Inflammatory macrophage (primary cell): ENCODE results near the gene CNTN4.
"Not testable (repeated sequence)": the region's sequence is repeated elsewhere in the genome, so short reads cannot be mapped to it uniquely, and the experiment has no call there.

ENCODE experiments used
- DNase-seq, 2 donors: peaks; one replicate each; pipeline ENCODE4 v3.0.0-alpha.2; 2020 to 2022
- total RNA-seq, 18 experiments: gene quantifications; one replicate each; lab custom pipeline; 2026; ENCODE audit warnings: mixed read lengths in 6 of 18, inconsistent platforms in 2 of 18; lab: John Stamatoyannopoulos, UW

CNTN4 gene
- 0 to 0.19 (median 0) reads per million in 18 experiments for total RNA-seq

DNA sequence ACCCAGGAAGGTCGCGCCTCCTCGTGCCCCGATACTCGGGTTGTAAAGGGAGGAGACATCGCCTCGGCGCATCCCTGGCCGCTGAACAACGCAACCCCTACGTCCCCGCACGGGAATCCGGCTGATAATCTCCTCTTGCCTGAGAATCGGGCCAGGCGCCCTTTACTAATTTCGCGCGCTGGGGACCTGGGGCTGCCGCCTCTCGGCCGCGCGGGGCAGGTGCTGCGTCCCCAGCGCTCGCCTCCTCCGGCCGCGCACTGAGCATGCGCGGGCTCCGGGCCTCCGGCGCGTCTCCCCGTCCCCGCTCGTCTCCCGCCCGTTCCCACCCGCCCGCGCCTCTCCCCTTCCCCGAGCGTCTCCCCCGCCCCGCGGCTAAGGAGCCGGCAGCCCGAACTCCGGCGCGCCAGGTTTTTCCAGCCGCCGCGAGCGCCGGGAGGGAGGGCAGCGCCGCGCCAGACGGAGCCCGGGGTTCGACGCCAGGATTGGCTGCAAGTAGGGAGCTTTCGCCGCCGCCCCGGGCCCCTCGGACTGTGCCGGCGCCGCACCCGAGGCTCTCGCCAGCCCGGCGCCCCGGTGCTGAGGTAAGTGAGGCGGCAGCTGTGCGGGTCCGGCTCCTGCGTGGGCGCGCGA is at the start of gene CNTN4:
Gene CNTN4 (plus strand): TSS at position 469 of the 630 bp plus-strand sequence.
- no peak for DNase-seq

- no peak for DNase-seq
These were observed 37.3 kb upstream of the CNTN4 start for GRCh38 chr3:2061360-2061759.

GRCh38 chr3:2071531-2071930 is 27.1 kb upstream of the CNTN4 start:
- no peak for DNase-seq

DNA sequence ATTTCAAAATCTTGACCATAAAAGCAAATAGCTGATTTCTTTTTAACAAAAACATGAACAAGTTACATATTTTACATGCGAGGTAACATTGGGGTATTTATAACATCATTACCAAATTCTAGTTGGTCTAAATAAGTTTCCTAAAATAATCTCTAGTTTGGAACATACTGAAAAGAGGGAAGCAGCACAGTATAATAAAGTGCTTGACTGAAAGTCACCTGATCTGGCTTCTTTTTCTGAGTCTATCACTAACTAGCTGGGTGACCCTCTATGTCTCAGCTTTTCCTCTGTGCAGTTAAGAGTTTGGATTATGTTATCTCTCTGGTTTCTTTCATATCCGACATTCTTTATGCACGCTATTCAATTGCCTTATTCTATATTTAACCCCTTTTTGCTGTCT is 19.8 kb upstream of the CNTN4 start:
- DNase-seq: no peak

GRCh38 chr3:2082871-2083480 is 15.7 kb upstream of the CNTN4 start:
- DNase-seq: no peak

DNA sequence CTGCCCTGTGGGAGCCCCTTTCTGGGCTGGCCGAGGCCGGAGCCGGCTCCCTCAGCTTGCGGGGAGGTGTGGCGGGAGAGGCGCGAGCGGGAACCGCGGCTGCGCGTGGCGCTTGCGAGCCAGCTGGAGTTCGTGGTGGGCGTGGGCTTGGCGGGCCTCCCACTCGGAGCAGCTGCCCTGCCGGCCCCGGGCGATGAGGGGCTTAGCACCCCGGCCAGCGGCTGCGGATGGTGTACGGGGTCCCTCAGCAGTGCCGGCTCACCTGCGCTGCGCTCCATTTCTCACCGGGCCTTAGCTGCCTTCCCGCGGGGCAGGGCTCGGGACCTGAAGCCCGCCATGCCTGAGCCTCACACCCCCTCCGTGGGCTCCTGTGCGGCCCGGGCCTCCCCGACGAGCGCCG is 15.1 kb upstream of the CNTN4 start:
- not testable (repeated sequence) for DNase-seq

GRCh38 chr3:2090095-2090911 is 8.4 kb upstream of the CNTN4 start:
- DNase-seq: no peak

- no peak for DNase-seq
These were observed 5.9 kb upstream of the CNTN4 start for GRCh38 chr3:2092758-2093157.

DNA sequence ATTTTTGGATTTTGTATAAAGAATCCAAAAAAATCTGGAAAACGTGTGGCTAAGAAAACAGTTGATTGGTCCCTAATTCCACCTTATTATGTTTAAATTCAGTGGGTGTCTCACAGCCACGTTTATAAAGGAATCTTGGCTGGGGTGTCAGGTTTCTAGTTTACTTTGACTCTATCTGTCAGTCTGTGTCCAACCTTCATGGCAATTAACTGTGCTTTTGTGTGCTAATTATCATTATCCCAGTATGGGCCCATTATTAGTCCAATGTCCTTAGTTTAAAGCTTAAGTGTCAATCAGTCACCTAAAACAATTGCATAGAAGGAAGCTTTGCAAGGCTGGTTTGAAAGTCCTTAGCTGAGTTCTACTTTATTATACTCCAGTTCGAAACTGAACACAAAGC is 3.7 kb upstream of the CNTN4 start:
- DNase-seq: no peak

DNA sequence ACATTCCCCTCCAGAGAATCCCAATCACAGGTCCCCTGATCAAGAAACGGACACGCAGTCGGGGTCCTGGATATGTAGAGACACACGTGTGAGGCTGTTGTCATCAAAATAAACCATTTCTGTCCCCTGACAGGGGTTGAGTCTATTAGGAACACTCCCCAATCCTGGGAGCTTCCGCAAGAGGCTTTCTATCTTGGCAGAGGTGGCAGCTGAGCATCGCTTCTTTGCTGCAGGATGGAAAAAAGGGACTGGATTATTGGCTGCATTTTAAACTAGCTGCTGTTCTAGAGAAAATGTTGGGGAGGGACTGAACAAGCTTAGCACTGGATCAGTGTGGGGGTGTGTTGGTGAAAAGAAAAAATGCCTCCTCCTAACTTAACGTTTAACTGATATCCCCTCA is 2.5 kb upstream of the CNTN4 start:
- no peak for DNase-seq

DNA sequence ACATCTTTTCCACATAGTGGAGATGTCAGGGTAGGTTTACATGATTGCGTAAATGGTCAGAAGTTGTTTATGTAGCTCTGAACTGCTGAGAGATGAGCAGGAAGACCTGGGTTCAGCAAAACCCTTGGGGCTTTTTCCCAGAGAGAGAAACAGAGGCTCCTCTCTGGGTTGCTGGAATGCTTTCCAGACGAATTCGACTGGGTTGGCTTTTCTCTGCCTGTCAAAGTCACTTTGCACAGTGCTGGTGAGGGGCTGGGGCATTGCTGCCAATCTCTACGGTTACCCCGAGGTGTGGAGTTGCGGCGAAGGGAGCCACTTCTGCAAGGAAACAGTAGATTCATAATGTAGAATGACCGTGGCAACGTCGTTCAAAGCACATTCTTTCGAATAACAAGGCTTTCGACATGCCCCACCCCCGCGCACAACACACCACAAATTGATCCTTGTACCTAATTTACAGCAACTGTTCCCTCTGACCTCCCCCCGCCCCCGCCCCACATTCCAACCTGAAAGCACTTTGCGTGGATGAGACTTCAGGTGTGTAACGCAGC is 950 bp upstream of the CNTN4 start:
- no peak for DNase-seq

GRCh38 chr3:2099028-2099671 is 484 bp downstream of the CNTN4 start:
- DNase-seq: no peak

GRCh38 chr3:2099779-2100191 is 1.1 kb downstream of the CNTN4 start:
- DNase-seq: no peak

DNA sequence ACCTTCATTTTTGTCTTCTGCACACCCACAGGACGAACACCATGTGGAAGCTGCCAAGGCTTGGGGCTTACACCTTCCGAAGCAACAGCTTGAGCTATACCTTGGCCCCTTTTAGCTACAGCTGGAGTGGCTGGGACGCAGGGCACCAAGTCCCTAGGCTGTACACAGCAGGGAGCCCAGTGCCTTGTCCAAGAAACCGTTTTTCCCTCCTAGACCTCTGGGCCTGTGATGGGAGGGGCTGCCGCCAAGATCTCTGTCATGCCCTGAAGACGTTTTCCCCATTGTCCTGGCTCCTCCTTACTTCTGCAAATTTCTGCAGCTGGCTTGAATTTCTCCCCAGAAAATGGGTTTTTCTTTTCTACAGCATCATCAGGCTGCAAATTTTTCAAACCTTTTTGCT is 7.8 kb downstream of the CNTN4 start:
- no peak for DNase-seq

- DNase-seq: no peak
These were observed 12.0 kb downstream of the CNTN4 start for GRCh38 chr3:2110597-2111117.

DNA sequence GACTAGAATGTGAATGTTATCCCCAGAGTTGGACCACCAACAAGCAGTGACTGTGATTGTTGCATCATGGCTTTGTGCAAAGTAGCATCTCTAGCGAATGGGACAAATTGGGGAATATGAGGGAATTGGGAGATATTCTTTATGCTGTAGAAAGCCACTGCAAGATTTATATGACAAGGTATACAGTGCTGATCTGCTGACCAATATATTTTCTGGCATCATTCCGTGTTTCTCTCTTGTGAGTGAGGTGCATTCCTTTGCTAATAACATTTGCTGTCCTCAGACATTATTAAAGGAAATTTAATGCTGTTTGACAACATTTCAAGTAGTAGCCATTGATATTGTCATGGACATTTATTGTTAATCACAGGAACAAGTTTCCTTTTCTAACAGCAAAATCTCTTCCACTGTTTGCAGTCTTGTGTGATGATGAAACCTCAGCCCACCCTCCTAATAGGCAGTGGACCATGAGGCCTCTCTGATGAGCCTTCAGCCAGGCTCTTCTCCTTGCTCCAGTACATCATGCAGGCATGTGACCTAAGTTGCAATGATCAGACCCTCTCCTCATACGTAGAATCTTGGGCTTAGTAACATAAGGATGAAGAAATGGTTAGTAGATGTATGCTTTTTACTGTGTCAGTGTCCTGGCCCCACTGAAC is 16.1 kb downstream of the CNTN4 start:
- DNase-seq: no peak

DNA sequence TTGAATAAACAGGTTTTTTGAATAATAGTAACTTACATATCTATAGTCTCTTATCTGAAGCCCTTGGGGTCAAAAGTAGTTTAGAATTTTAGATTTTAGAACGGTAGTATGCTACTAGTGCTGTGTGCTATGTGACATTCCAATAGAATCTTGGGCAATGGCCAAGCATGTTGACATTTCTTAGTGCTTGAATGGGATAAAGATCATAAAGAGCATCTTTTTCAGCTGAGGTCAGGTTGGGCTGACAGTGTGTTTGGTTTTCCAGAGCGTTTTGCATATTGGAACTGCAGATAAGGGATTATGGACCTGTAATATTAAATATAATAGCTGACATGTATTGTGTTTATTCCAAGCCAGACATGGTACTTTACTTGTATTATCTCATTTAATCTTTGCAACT is 32.1 kb downstream of the CNTN4 start:
- no peak for DNase-seq

DNA sequence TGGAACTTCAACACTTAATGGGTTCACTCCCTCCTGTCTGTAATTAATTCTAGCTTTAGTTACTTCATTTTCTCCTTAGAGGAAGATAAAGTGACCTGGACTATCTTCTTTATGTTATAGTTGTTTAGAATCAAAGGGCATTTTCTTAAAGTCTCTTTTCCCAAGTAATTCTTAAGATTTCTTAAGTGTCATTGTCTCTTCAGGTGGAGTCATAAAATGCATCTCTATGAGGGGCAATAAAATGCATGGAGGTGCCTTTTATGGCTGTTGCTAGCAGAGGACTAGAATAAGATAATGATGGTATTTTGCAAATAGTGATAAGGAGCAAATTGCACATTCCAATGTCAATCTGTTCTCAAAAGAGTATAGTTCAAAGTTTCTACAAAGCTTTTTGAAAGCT is 34.5 kb downstream of the CNTN4 start:
- DNase-seq: no peak

- no peak for DNase-seq
These were observed 39.0 kb downstream of the CNTN4 start for GRCh38 chr3:2137651-2138050.

DNA sequence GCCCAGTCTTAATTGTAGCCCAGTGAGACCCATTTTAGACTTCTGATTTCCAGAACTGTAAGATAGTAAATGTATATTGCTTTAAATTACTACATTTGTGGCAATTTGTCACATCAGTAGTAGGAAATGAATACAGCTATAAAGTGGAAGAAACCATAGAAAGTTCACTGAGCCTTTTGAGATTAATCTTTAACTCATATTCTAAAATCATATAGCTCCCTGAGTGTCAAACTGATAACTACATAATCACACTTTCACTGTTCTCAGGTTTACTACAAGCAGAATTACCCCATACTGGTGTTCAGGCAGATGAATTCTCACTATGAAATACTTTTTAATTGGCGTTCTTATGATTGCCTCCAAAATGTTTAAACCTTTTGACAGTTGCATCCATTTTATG is 42.8 kb downstream of the CNTN4 start:
- no peak for DNase-seq

DNA sequence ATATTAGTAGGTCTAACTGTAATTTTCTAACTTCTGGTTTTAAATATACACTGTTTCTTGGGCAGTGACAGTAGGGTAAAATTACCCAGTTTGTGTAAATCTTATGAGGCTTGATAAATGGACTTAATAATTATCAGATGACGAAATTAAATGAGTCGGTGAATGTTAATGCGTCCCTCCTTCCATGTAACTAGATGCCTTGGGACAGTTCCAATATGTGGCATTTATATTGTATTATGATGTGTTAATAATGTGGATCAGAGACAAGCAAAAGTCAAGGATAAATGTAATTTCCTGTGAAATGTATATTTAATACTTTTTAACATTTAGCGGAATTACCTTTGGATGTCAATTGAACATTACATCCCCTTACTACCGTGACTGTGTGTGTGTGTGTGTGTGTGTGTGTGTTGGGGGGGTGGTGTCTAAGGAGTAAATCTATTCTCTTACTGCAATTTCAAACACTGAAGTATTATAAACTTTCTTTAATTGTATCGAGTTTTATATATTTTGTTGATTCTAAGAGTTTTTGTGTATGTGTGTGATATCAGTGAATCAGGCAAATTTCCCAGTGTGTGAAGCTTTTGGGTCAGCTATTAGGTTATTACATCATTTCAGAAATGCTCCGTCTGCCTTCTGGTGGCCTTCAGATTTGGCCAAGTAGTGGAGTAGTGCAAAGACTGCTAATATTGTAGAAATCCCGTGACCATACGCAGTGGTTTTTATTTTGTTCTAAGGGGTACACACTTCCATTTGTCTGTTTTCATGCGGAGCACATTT is 50.1 kb downstream of the CNTN4 start:
- no peak for DNase-seq
